ENCODE measurements around the gene DPY19L2.
"Not testable (repeated sequence)": the region's sequence is repeated elsewhere in the genome, so short reads cannot be mapped to it uniquely, and the experiment has no call there.

Gene DPY19L2

DNA sequence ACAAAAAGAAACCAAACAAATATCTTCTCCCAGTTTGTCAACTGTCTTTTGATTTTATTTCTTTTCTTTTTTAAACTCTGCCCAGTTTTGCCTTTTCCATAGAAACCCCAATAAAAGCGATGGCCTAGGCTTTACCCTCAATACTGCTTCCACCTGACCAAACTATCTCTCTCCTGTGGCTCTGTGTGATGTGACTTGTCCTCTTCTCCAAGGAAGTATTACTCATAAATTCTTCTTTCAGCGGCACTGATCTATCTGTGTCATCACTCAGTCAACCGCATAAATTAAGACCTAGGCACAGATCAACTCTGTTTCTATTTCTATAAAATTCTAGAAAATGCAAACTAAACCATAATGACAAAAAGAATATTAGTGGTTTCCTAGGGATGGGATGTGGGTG is 9.8 kb downstream of the DPY19L2 start:
- not testable (repeated sequence) for DNase-seq

DNA sequence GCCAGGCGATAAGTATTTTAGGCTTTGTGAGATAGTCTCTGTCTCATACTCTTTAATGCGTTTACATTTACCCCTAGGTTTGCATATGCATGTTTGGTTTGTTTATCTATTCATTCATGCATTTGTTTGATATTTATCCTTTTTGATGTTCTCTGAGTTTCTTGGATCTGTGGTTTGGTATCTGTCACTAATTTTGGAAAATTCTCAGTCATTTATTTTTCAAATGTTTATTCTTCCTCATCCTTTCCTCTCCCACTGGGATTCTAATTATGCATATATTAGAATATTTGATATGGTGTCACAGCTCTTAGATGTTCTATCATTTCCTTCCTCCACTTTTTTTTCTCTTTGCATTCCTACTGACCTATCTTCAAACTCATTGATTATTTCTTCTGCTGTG is 11.9 kb downstream of the DPY19L2 start:
- DNase-seq: not testable (repeated sequence)

DNA sequence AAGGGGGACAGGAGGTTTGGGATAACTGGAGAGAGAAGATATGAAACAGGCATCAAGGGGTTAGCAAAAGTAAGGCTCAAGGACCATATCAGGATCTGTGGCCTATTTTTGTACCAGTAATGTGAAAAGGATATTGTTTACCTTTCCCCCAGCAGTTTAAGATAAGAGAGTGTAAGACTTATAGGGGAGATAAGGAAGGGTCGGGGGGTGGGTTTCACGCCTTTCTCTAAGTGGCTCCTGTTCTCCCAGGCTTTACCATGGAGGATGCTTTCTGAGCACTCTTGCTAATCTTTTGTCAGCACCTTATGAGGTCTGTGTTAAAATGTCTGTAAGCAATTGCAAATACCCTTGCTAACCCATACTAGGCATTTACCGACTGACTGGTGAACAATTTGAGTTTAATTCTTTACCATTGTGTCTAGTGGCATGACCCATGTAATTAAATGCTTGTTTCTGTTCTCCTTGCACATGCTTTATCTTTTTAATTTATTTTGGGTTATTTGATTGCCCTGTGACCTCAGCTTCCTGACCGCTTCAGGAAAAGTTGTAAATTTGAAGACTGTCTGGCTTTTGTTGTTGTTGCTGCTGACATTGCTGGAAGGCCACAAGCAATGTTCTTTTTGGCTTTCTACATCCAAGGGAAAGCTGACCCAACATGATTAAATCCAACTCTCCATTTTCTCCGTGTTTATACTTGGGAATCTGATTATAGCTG is 12.6 kb downstream of the DPY19L2 start:
- DNase-seq: not testable (repeated sequence)

DNA sequence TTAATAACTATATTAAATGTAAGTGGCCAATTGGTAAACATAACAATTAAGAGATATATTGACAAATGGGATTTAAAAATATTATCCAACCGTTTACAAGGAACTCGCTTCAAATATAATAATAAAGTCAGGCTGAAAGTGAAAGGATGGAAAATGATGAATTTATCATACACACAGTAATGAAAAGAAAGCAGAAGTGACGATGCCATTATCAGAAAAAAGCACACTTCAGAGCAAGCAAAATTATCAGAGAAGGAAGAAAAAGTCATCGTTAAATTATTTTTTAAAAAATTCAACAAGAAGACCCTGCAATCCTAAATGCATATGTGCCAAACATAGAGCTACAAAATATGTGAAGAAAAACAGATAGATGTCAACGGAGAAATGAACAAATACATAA is 13.8 kb downstream of the DPY19L2 start:
- not testable (repeated sequence) for DNase-seq

DNA sequence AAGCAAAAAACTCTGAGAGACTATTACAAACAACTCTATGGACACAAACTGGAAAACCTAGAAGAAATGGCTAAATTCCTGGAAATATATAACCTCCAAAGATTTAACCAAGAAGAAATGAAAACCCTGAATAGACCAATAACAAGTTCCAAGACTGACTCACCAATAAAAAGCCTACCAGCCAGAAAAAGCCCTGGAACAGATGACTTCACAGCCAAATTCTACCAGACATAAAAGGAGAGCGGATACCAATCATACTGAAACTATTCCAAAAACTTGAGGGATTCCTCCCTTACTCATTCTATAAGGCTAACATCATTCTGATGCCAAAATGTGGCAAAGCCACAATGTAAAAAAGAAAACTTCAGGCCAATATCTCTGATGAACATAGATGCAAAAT is 18.8 kb downstream of the DPY19L2 start:
- not testable (repeated sequence) for DNase-seq

DNA sequence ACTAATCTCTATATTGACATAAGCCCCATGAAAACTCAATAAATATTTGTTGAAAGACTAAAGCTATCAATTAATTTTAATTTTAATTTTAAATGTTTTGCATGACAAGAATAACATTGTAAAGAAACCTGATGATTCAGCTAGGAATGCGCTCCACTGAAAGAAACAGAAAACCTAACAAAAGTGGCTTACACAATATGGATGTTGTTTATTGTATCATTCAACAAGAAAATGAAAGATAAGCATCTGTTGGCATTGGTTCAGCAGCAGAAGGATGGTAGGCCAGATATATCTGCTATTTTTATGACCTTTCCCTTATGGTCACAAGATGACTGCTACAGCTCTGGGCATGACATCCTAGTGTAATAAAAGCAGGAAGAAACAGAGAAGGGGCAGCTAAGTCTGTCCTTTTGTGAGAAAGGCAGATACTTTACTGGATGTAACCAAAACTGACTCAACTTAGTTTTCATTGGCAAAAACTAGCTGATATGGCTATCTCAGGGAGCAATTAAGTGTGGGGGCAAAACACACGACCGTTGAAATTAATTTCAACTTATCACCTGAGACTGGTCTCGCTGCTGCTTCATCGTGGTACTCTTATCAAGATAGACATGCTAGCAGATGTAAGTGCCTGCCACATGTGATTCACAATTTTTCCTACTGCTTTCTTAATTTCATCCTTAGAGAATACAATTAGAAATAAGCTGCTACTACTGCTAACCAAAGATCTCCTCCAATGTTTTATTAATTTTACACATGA is 24.7 kb downstream of the DPY19L2 start:
- not testable (repeated sequence) for DNase-seq

DNA sequence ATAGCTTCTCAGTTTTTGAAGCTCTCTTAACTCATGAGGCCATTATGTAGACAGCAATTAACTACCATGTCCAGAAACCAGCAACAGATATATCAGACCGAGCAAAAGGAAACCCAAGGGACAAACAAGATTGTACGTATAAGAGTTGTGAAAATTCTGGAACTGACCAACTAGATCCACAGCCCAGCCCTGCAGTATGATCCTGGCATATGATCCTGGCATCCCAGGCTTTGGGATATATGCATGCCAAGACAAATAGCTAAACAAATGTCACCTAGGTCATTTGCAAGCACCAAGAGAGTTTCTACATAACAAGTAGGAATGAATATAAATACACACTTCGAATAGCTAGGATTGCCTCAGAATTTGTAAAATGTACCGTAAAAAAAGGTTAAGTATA is 44.0 kb downstream of the DPY19L2 start:
- DNase-seq: not testable (repeated sequence)

DNA sequence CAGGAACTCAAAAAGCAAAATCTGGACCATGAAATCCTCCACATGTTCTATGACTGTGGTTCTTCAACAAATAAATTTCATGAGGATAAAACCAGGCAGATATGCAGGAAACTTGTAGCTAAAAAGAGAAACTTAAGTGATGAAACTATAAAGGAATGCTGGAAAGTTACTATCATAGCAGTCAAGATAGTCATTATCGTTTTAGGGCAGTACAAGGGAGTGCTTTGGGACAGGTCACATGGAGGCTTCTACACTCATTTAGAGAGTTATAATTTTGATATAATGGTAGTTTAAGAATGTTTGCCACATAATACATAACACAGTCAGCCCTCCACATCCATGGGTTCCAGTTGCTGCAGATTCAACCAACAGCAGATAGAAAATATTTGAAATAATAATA is 52.7 kb downstream of the DPY19L2 start:
- DNase-seq: not testable (repeated sequence)

DNA sequence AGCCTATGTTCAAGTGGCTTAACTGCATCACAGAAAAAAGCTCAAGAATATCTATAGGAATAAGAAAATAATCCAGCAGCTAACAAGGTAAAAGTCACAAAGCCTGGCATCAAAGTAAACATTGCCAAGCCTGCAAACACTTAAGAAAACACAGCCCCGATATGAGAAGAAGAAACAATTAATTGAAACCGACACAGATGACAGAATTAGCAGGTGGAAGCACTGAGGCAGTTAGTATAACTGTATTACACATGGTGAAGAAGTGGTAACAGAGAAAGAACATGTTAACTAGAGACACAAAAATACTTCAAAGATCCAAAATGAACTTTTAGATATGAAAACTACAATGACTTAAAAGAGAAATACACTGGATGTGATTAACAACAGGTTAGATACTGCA is 57.0 kb downstream of the DPY19L2 start:
- DNase-seq: not testable (repeated sequence)

DNA sequence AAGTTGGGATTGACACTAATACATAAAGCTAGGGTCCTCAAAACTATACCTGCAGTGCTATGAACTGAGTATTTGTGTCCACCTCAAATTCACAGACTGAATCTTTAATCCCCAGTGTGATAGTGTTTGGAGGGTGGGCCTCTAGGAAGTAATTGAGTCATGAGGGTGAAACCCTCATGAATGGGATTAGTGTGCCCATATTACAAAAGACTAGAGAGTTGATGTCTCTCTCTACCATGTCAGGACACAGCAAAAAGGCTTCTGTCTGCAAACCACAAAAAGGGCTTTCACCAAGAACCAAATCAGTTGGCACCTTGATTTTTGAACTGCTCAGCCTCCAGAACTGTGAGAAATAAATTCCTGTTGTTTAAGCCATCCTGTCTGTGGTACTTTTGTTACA is 59.0 kb downstream of the DPY19L2 start:
- not testable (repeated sequence) for DNase-seq

DNA sequence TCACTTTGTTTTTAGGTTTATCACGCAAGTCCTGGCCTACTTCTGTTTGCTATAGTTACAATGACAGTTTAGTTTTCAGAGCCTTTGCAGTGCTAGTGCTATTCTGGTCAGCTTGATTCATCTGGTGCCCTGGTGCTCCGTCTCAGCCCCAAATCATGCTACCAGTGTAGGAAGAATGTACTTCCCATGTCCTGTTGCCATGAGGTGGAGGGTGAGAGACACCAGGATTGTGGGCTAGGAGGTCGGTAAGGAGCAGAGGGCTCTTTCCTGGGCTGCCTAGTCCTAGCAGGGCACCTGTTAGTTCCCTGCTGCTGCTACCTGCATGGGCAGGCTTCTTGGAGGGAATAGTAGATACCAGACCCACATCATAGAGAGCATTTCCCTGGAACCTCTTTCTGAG is 63.3 kb downstream of the DPY19L2 start:
- not testable (repeated sequence) for DNase-seq

DNA sequence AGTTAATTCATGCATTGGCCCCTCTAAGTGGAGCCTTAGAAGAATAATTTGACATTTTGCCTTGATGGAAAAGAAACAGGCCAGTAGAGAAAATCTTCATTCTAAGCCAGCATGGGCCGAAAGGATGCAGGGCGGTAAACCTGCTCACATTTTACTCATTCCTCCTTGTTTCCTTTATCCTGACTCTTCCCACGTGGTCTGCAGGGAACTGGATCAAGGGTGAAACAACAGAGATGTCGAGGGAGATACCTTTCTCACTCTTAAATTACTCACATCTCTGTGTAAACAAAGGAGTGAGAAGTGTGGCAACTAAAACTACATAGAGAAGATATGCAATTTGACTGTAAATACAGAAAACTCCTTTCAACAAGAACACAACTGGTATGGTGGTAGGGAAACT is 73.5 kb downstream of the DPY19L2 start:
- DNase-seq: not testable (repeated sequence)

DNA sequence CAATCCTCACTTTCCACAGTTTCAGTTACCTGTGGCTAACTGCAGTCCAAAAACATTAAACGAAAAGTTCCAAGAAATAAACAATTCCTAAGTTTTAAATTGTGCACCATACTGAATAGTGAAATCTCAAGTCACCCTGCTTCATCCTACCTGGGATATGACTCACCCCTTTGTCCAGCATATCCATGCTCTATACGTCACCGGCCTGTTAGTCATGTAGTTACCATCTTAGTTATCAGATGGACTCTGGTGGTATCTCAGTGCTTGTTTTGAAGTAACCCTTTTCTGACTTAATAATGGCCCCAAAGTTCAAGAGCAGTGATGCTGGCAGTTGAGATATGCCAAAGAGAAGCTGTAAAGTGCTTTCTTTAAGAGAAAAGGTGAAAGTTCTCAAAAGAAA is 83.9 kb downstream of the DPY19L2 start:
- DNase-seq: not testable (repeated sequence)

DNA sequence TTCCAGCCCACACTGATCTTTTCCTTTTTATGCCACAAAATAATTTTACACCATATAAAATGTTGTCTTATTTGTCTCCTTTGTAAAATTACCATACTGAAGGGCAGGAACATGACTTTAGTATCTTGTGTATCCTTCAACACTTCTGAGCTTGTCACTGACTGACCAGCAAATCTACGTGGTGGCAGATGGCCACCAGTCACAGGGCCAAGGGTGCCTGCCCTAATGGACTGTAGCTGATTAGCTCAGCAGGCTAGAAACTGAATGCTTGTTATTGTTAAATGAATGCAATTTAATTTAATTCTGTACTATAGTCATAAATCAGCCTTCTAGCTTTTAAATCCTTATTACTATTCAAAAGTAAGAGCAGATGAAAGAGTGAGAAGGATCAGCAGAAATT is 85.0 kb downstream of the DPY19L2 start:
- not testable (repeated sequence) for DNase-seq

DNA sequence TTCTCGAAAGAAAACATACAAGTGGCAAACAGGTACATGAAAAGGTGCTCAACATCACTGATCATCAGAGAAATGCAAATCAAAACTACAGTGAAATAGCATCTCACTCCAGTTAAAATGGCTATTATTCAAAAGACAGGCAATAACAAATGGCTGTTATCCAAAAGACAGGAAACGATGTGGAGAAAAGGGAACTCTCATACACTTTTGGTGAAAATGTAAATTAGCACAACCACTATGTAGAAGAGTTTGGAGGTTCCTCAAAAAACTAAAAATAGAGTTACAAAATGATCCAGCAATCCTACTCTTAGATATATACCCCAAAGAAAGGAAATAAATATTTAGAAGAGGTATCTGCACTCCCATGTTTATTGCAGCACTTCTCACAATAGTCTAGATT is 90.7 kb downstream of the DPY19L2 start:
- not testable (repeated sequence) for DNase-seq

DNA sequence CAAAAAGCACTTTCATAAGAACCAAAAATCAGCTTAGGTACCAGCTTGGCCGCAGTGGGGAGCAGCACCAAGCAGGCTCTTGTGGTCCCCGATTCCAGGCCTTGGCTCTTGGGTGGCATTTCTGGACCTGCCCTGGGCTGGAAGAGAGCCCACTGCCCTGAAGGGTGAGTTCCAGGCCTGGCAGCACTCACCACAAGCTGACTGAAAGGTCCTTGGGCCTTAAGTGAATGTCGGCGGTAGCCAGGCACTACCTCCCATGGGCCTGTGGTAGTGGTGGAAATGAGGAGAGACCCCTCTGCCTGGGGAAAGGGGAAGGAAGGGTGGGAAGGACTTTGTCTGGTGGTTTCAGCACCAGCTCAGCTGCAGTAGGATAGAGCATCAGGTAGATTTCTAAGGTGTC is 96.3 kb downstream of the DPY19L2 start:
- DNase-seq: not testable (repeated sequence)

DNA sequence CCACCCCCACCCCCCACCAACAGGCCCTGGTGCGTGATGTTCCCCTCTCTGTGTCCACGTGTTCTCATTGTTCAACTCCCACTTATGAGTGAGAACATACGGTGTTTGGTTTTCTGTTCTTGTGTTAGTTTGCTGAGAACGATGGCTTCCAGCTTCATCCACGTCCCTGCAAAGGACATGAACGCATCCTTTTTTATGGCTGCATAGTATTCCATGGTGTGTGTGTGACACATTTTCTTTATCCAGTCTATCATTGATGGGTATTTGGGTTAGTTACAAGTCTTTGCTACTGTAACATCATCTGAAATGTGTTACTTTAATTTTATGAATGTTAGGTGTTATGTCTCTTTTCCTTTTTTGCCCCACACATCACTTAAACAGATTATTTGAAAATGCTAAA is 109.8 kb downstream of the DPY19L2 start:
- not testable (repeated sequence) for DNase-seq

DNA sequence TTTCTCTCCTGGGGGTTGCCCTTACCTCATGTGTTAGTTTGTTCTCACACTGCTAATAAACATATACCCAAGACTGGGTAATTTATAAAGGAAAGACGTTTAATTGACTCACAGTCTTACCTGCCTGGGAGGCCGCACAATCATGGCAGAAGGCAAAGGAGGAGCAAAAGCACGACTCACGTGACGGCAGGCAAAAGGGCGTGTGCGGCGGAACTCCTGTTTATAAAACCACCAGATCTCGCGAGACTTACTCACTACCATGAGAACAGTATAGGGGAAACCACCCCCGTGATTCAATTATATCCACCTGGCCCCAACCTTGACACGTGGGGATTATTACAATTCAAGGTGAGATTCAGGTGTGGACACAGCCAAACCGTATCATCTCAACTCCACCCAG is 116.9 kb downstream of the DPY19L2 start:
- DNase-seq: not testable (repeated sequence)

DNA sequence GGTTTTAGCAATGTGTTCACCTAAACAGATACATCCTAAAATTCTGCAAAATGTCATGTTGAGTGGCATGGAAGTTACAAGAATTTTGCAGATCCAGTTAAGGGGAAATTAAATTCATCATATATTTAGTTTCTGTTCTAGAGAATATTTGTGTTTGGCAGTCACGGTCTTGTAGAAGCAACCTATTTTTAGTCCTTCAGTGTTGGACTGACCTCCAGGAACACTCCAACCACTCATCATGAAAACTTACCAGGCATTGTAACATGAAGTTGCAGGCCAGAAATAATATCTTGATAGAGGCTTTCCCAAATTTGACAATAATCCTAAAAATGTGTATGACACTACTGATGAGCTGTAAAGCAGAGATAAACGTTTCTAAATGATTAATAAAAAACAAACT is 119.3 kb downstream of the DPY19L2 start:
- not testable (repeated sequence) for DNase-seq

DNA sequence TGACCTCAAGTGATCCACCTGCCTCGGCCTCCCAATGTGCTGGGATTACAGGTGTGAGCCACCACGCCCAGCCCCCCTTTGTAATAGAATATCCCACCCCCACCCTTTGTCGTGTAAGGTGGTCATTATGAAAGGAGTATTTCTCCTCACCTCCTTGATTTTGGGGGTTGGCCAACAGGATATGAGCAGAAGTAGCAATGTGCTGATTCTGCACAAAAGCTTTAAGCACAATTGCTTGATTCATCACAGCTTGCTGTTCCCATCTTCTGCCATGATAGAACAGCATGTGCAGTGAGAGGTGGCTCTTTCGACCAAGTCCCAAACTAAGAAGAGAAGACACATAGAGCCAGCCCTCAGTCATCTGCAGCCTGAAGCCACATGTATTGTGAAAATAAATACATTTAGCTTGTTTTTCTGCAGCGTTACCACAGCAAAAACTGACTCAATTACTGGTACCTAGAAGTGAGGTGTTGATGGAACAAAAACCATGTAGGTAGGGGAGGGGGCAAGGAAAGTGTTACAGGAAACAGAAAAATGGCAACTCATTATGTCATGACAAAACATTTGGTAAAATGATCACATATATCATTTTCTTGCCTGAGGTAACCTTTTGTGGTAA is 122.9 kb downstream of the DPY19L2 start:
- DNase-seq: not testable (repeated sequence)

DNA sequence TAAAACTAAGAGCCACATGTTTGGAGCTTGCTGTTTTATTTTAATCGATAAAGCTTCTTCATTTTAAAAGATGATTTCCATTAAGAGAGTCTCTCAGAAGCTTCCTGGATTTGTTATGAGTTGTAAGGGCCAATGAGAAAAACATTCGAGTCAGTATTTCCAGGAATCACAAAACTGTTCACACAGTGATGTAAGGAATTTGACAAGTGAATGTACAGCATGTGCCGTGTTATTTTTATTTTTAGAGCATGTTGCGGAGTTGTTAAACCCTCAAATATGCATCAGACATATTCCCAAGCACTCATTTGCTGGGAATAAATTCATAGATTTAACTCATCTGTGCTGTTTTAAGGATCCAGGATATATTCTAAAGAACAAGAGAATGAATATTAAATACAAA is 129.6 kb downstream of the DPY19L2 start:
- not testable (repeated sequence) for DNase-seq

DNA sequence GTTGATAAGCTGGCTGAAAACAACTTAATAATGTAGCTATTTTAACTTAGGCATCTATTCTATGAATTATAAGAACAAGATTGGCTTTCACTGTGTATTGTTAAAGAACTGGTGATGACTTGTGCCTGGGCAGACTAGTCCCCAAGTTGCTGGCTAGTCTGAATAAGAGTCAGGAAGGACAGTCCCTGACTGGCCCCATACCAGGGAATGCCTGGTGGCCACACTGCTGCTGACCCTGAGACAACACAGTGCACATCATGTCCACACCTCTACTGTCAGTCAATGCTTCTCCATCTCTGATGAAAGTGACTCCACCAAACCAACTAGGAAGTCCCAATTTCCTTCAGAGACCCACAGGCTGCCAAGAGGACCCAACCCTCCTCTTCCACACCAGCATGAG is 130.5 kb downstream of the DPY19L2 start:
- DNase-seq: not testable (repeated sequence)

DNA sequence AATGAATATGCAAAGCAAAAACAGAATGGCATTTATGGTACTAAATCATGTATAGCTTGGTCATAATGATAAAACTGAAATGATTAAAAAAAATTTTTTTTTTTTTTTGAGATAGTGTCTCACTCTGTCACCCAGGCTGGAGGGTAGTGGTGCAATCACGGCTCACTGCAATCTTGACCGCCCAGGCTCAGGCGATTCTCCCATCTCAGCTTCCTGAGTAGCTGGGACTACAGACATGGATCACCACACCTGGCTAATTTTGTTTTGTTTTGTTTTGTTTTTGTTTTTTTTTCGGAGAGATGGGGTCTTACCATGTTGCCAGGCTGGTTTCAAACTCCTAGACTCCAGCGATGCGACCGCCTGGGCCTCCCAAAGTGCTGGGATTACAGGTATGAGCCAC is 138.7 kb downstream of the DPY19L2 start:
- not testable (repeated sequence) for DNase-seq

DNA sequence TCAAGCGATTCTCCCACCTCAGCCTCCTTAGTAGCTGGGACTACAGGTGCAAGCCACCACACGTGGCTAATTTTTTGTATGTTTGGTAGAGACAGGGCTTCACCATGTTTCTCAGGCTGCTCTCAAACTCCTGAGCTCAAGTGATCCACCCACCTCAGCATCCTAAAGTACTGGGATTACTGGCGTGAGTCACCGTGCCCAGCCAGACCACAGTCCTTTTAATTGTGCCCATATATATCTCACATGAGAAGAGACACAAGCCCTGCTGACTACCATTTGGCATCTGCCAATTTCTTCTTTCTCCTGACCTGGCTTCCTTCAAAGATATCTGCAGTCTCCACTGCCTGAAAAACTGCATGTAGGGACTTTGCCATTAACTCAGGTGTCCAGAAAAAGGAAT is 142.5 kb downstream of the DPY19L2 start:
- no peak for DNase-seq
